PC-9 (cell line): ENCODE results near the gene NCKIPSD. TPM values are rescaled to one million over a fixed set of nuclear protein-coding genes. Genes with fewer than 3 reads are reported as not detected.

Experiments
- BruUV-seq: library from RNA; stranded (reverse); fragments of 400-500 nt; replicated peaks from 2 replicates; lab custom pipeline; 2021; lab: Mats Ljungman, UMichigan
- CTCF ChIA-PET: fragments of 300-600 bp; sonication (Branson Sonifier 250); formaldehyde crosslinking; loops from one replicate; lab custom pipeline; 2022; ENCODE audit warnings: antibody characterized with exemption; lab: Charles Lee
- POLR2A ChIA-PET: fragments of 300-600 bp; sonication (Branson Sonifier 250); formaldehyde crosslinking; loops from one replicate; lab custom pipeline; 2022; ENCODE audit warnings: antibody characterized with exemption; ENCODE audit not compliant: unreplicated experiment; lab: Charles Lee
- DNase-seq, 2 experiments: peaks; one replicate each; pipeline versions ENCODE4 v3.0.0 to v3.0.0-alpha.2; 2015 to 2022; ENCODE audit warnings: mixed read lengths in 1 of 2
- H2AFZ ChIP-seq: fragments of 200-600 bp; sonication (generic); 2 replicates; pipeline ENCODE4 v1.8.1; 2017; ENCODE audit warnings: antibody characterized with exemption
- H3F3A ChIP-seq: fragments of 200-600 bp; sonication (generic); 2 replicates; pipeline ENCODE4 v1.8.1; 2017; ENCODE audit warnings: antibody characterized with exemption, mild to moderate bottlenecking, low read depth; ENCODE audit not compliant: insufficient read depth
- H3K27ac ChIP-seq: fragments of 200-600 bp; sonication (generic); 2 replicates; pipeline ENCODE4 v1.6.1; 2016; ENCODE audit warnings: mixed run types
- H3K27me3 ChIP-seq: fragments of 200-600 bp; sonication (generic); 2 replicates; pipeline ENCODE4 v1.6.1; 2016; ENCODE audit warnings: low read depth, mixed run types; ENCODE audit not compliant: insufficient read depth
- H3K36me3 ChIP-seq: fragments of 200-600 bp; sonication (generic); 2 replicates; pipeline ENCODE4 v1.6.1; 2016; ENCODE audit warnings: low read depth, mixed run types
- H3K4me1 ChIP-seq: fragments of 200-600 bp; sonication (generic); replicated peaks from 2 replicates; pipeline ENCODE4 v1.6.1; 2016; ENCODE audit warnings: mixed run types; ENCODE audit not compliant: insufficient read depth
- H3K4me2 ChIP-seq: fragments of 200-600 bp; sonication (generic); 2 replicates; pipeline ENCODE4 v1.6.1; 2017; ENCODE audit warnings: mixed run types
- H3K4me3 ChIP-seq: fragments of 200-600 bp; sonication (generic); 2 replicates; pipeline ENCODE4 v1.6.1; 2016; ENCODE audit warnings: mixed run types
- H3K79me2 ChIP-seq: fragments of 200-600 bp; sonication (generic); 2 replicates; pipeline ENCODE4 v1.6.1; 2017; ENCODE audit warnings: low read depth, mixed run types
- H3K9me2 ChIP-seq: fragments of 200-600 bp; sonication (generic); 2 replicates; pipeline ENCODE4 v1.8.1; 2017; ENCODE audit warnings: mild to moderate bottlenecking; ENCODE audit not compliant: insufficient read depth
- H3K9me3 ChIP-seq: fragments of 200-600 bp; sonication (generic); 2 replicates; pipeline ENCODE4 v1.8.1; 2016; ENCODE audit warnings: low read depth; ENCODE audit not compliant: insufficient read depth
- H4K20me1 ChIP-seq: fragments of 200-600 bp; sonication (generic); 2 replicates; pipeline ENCODE4 v1.8.1; 2017; ENCODE audit not compliant: insufficient read depth
- CTCF ChIP-seq: fragments of 200-600 bp; sonication (generic); conservative IDR thresholded peaks from 2 replicates; pipeline ENCODE4 v1.6.1; 2017; ENCODE audit warnings: mixed run types, antibody characterized with exemption, mild to moderate bottlenecking, moderate library complexity
- EZH2 ChIP-seq: fragments of 200-600 bp; sonication (generic); IDR thresholded peaks from 2 replicates; pipeline ENCODE4 v1.8.0; 2017; ENCODE audit warnings: antibody characterized with exemption, low read depth
- intact Hi-C: fragments of 100-400 bp; cut with micrococcal nuclease; formaldehyde crosslinking; loops from one replicate; pipeline ENCODE4 v1.10.0; 2022; ENCODE audit not compliant: unreplicated experiment
- total RNA-seq: library from RNA; stranded (reverse); gene quantifications from 2 replicates; pipeline ENCODE4 v1.2.3, GENCODE V29; 2021

The NCKIPSD gene
- total RNA-seq, 1 experiment from 2014 or later: 53.3 TPM

GRCh38 chr3:48674505-48674904 lies 11.2 kb downstream of the NCKIPSD start:
- no TSS peak for BruUV-seq
- H2AFZ ChIP-seq: no peak overlapping the region
- intact Hi-C loops: no loop called here
- CTCF ChIA-PET: no interaction called here
- no peaks in the 10 kb centered on the region for H3K4me1 ChIP-seq
- no peaks in the 10 kb centered on the region for H4K20me1 ChIP-seq
- TF ChIP-seq CTCF (no peak), EZH2 (no peak)
- DNase-seq: no peak
- H3K79me2 ChIP-seq: no peaks in the 10 kb centered on the region
- H3K36me3 ChIP-seq: no peaks in the 10 kb centered on the region
- no peak overlapping the region for H3K4me2 ChIP-seq
- no peak overlapping the region for H3K27ac ChIP-seq
- no peaks in the 10 kb centered on the region for H3K27me3 ChIP-seq
- H3K9me2 ChIP-seq: no peaks in the 10 kb centered on the region
- no peaks in the 10 kb centered on the region for H3K9me3 ChIP-seq
- POLR2A ChIA-PET: no interaction called here
- no peaks in the 10 kb centered on the region for H3F3A ChIP-seq
- H3K4me3 ChIP-seq: no peak overlapping the region

GRCh38 chr3:48672522-48672921 lies 13.2 kb downstream of the NCKIPSD start:
- no peak overlapping the region for H3K27ac ChIP-seq
- H3K9me3 ChIP-seq: no peaks in the 10 kb centered on the region
- TF ChIP-seq EZH2: no peak
- no peak for TF ChIP-seq CTCF
- no peaks in the 10 kb centered on the region for H4K20me1 ChIP-seq
- intact Hi-C loops: no loop called here
- no peak overlapping the region for H3K4me3 ChIP-seq
- H3K79me2 ChIP-seq: no peaks in the 10 kb centered on the region
- no peaks in the 10 kb centered on the region for H3K27me3 ChIP-seq
- ChIA-PET POLR2A (no interaction called here), CTCF (no interaction called here)
- no peaks in the 10 kb centered on the region for H3K9me2 ChIP-seq
- H3K36me3 ChIP-seq: no peaks in the 10 kb centered on the region
- no peaks in the 10 kb centered on the region for H3F3A ChIP-seq
- H3K4me1 ChIP-seq: no peaks in the 10 kb centered on the region
- DNase-seq: no peak
- no peak overlapping the region for H2AFZ ChIP-seq
- no peak overlapping the region for H3K4me2 ChIP-seq
- BruUV-seq: no TSS peak

- Histone ChIP-seq H3K27me3 (no peaks in the 10 kb centered on the region), H3K9me3 (no peaks in the 10 kb centered on the region; the same call in 1 of the 2 replicates), H3K9me2 (no peaks in the 10 kb centered on the region), H3K79me2 (no peaks in the 10 kb centered on the region), H3K4me2 (no peak overlapping the region), H3K4me1 (0 out of 2 replicates have a peak, but pooled peaks cover 4% of the 10 kb centered on the region), H4K20me1 (no peaks in the 10 kb centered on the region), H3K4me3 (no peak overlapping the region), H3F3A (peaks cover 10% of the 10 kb centered on the region; the same call in 1 of the 2 replicates), H3K27ac (no peak overlapping the region), H2AFZ (no peak overlapping the region), H3K36me3 (no peaks in the 10 kb centered on the region)
- POLR2A ChIA-PET: no interaction called here
- CTCF ChIA-PET: interaction anchor here (2.8 kb wide), 1 partner anchor 21 kb away, joined by 6 read pairs; the partner anchor contains the start of gene NCKIPSD
- DNase-seq: no peak
- TF ChIP-seq EZH2 (no peak), CTCF (no peak)
- intact Hi-C loops: loop anchor here (2.0 to 5.0 kb wide), 3 partner anchors 18 to 223 kb away; partner anchors contain the start of genes CCDC51, COL7A1 and TMA7
- no TSS peak for BruUV-seq
Observed at GRCh38 chr3:48664929-48665328, 20.8 kb downstream of the NCKIPSD start.
